IPS DF 4.7 (cell line): ENCODE data around the gene CD2AP.
"Not testable (repeated sequence)": the region's sequence is repeated elsewhere in the genome, so short reads cannot be mapped to it uniquely, and the experiment has no call there.

Experiments
- DNase-seq: peaks from one replicate; pipeline ENCODE4 v3.0.0-alpha.2; 2013; ENCODE audit warnings: low spot score; ENCODE audit errors: extremely low read depth

Gene CD2AP

GRCh38 chr6:47464052-47464451, 13.5 kb upstream of the CD2AP start:
- no peak for DNase-seq

DNA sequence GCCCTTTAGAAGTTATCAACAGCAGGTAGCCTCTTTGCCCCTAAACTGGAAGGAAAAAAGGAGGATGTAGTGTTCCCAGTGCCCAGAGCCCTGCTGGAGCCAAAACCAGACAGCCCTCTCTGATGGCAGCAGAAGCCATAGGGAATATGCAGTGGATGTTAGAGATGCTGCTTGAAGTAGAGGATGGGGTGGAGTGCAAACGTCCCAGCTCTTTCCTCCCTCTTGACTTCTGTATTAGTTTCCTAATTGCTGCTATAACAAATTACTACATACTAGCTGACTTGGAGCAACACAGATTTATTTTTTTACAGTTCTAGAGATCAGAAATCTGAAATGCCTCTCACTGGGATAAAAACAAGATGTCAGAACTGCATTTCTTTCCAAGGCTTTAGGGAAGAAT, 12.5 kb upstream of the CD2AP start:
- DNase-seq = no peak

DNA sequence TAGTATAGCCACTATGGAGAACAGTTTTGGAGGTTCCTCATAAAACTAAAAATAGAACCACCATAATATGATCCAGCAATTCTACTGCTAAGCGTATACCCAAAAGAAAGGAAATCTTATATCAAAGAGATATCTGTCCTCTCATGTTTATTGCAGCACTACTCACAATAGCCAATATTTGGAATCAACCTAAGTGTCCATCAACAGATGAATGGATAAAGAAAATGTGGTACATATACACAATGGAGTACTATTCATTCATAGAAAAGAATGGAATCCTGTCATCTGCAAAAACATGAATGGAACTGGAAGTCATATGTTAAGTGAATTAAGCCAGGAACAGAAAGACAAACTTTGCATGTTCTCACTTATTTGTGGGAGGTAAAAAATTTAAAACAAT, 5.7 kb upstream of the CD2AP start:
- no peak for DNase-seq

DNA sequence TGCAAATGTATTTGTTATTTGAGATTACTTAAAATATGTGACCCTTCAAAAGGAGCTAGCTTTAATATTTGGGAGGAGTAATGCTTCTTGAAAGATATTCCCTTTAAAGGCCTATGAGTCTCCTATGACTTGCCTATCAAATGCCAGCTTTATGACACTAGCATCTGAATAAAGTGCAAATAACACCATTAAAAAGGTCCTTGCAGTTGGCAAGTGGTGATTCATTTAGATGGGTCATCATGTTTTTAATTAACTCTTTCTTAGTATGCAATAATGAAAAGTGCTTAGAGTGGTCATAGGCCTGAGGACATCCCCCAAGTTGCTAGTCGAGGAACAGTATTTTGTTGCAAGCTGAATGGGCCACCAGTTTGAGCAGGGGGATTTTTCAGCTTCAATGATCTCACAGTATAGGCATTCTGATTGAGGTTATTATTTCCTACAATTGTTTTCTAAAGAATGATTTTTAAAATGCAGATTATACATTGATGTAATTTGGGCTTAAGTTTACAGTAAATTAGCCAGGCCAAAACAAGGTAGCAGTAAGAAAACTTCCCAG, 3.7 kb upstream of the CD2AP start:
- no peak for DNase-seq

DNA sequence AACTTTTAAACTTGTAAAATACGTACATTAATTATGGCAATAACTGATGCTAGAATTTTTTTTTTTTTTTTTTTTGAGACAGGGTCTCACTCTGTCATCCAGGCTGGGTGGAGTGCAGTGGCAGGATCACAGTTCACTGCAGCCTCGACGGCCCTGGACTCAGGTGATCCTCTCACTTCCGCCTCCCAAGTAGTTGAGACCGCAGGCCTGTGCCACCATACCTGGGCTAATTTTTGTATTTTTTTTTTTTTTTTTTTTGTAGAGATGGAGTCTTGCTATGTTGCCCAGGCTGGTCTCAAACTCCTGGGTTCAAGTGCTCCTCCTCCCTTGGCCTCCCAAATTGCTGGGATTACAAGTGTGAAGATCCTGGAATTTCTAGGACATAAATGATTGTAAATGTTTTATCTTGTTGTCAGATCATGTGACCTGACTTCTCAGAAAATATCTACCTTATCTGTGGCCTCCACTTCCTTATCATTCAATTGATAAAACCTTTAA, 2.2 kb upstream of the CD2AP start:
- DNase-seq = no peak

DNA sequence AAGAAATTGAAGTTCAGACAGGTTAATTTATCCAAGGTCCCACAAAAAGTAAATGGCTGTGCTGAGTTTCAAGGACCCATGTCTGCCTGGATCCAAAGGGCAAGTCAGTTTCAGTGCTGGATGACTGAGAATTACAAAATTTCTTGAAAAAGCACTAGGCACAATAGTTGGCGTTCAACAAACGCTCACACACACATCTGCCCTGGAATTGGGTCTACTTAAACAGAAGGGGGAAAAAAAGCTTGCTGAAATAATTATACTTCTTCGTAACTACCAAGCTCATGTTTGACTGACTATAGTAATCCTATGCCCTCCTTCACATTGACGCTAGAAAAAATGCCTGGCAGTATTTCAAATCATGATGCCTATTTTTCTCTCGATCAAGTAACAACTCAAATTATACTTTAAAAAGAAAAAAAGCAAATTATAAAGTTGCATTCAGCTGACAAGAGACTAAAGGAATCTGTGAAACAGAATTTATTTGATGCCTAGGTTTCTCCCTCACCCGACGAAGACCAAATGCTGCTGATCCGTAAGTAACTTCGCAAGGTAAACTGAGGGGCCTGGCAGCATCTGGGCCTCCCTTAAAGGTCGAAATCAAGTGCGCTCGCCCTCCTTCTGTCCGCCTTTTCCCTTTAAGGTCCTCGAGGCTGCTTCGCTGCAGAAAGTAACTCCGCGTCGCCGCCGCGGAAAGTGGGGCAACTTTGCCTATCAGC, 650 bp upstream of the CD2AP start:
- no peak for DNase-seq

- DNase-seq = no peak
Measured at GRCh38 chr6:47478233-47479139, 897 bp downstream of the CD2AP start.

- DNase-seq = no peak
Measured at GRCh38 chr6:47479140-47479508, 1.5 kb downstream of the CD2AP start.

- no peak for DNase-seq
Measured at GRCh38 chr6:47479874-47480273, 2.3 kb downstream of the CD2AP start.

DNA sequence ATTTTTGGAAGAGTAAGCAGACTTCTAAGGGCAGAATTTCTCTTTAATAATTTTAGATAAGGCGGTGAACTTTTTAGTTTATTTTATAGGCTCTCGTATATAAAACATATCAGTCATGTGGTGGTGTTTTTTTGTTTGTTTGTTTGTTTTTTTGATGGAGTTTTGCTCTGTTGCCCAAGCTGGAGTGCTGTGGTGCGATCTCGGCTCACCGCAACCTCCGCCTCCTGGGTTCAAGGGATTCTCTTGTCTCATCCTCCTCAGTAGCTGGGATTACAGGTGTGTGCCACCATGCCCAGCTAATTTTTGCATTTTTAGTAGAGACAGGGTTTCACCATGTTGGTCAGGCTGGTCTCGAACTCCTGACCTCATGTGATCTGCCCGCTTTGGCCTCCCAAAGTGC, 3.6 kb downstream of the CD2AP start:
- DNase-seq = not testable (repeated sequence)

GRCh38 chr6:47481806-47482205, 4.2 kb downstream of the CD2AP start:
- DNase-seq = no peak

DNA sequence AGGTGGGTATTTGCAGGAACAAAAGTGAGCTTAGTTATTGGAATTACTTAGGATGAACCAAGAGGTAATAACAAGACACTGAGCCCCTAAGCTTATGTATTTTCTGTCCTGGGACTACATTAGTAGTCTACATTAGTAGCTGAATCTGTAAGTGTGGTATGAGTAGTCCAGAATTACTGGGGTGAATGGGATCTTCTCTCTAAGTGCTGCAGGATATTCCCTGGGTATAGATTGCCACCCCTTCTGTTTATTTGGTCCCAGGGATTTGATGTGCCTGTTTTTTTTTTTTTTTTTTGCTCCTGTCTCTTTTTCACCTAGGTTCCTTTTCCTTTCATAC, 5.9 kb downstream of the CD2AP start:
- DNase-seq = no peak

- no peak for DNase-seq
Measured at GRCh38 chr6:47483853-47484546, 6.4 kb downstream of the CD2AP start.

DNA sequence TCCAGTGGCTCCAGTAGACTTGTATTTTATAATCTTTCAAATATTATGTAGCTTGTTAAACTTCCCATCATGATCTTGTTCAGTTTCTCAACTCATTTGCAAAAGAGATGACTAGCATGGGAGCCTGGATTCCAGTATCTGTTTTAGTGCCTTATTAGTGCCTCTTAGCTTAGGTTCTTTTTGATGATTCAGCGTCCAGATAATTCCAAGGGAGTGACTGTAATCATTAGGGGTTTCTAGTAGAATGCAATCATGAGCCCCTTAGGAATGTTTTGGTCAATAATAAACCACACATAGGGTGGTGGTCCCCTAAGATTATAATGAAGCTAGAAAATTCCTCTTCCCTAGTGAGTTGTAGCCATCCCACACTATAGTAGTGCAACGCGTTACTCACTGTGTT, 7.0 kb downstream of the CD2AP start:
- DNase-seq = no peak

- no peak for DNase-seq
Measured at GRCh38 chr6:47485083-47485482, 7.5 kb downstream of the CD2AP start.

GRCh38 chr6:47485491-47486135, 8.0 kb downstream of the CD2AP start:
- no peak for DNase-seq

DNA sequence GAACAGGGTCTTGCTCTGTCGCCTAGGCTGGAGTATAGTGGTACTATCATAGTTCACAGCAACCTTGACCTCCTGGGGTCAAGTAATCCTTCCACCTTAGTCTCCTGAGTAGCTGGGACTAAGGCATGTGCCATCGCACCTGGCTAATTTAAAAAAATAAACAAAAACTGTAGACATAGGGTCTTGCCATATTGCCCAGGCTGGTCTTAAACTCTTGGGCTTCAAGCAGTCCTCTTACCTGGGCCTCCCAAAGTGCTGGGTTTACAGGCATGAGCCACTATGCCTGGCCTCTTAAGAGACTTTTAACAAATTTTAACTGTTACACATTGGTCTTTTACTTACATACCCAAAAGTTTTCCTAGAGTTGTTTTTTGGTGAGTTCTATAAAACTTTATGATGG, 12.4 kb downstream of the CD2AP start:
- no peak for DNase-seq

DNA sequence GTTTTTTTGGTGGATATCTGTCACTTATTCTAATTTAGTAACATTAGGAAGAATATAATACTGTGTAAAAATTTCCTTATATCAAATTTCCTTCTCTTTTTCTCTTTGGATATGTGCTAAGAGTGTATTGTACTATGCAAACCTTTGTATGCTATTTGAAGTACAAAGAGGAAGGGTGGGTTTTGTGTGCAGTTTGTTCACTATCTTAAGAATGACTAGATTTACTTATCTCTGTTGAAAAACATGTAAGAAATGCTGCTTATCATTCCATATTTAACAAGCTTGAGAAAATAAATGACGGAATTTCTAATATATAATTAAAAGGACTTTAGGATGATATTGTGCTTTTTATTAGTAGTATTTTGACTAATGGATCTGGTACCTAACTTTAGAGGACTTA, 13.1 kb downstream of the CD2AP start:
- DNase-seq = no peak

DNA sequence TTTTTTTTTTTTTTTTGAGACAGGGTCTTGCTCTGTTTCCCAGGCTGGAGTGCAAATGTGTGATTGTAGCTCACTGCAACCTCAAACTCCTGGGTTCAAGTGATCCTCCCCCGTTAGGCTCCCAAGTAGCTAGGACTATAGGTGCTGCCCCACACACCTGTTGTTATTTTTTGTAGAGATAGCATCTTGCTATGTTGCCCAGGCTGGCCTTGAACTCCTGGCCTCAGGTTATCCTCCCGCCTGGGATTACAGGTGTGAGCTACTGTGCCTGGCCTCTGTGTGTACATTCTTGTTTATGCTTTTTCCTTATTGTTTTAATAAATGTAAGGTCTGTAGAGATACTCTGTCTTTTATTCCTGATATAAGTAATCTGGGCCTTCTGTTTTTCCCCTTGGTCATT, 14.8 kb downstream of the CD2AP start:
- DNase-seq = no peak

GRCh38 chr6:47495207-47495606, 17.6 kb downstream of the CD2AP start:
- no peak for DNase-seq

DNA sequence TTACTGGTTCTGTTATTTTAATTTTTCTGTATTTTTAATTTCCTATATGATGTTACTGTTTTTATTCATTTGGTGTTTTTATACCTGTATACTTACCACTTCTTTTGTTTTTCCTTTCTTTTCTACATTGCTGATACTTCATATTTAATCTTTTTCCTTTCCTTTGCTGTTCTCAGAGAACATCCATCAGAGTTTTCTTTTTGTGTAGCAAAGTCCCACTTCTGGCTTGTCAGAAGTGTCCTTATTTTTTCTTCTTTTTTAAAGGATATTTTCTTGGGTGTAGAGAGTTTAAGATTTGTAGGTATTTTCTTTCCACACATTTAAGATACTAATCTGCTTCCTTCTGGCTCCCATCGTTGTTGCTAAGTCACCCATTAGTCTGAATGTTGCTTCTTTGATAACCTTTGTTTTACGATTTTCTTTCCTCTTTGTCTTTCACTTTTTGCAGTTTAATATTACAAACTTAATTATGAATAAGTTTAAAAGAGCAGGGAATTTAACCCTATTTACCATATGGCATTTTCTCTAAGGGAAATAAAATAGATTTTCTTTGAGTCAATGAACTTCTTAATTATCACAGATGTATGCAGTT, 18.5 kb downstream of the CD2AP start:
- DNase-seq = no peak
